ENCODE results near the gene HOXA13. TPM values are rescaled to one million over a fixed set of nuclear protein-coding genes. Genes with fewer than 3 reads are reported as not detected.

The HOXA13 gene
- polyA plus RNA-seq, 1 donor (not counting 4 experiments of a cell fraction or from before 2014, with no cell fraction given), result not detected

GRCh38 chr7:27144781-27145164, 55.1 kb downstream of the HOXA13 start:
- no peak for TF ChIP-seq EZH2 (IDR thresholded peaks at IDR 0.05; ENCODE audit: low read length)
- TF ChIP-seq, protein P1, sequence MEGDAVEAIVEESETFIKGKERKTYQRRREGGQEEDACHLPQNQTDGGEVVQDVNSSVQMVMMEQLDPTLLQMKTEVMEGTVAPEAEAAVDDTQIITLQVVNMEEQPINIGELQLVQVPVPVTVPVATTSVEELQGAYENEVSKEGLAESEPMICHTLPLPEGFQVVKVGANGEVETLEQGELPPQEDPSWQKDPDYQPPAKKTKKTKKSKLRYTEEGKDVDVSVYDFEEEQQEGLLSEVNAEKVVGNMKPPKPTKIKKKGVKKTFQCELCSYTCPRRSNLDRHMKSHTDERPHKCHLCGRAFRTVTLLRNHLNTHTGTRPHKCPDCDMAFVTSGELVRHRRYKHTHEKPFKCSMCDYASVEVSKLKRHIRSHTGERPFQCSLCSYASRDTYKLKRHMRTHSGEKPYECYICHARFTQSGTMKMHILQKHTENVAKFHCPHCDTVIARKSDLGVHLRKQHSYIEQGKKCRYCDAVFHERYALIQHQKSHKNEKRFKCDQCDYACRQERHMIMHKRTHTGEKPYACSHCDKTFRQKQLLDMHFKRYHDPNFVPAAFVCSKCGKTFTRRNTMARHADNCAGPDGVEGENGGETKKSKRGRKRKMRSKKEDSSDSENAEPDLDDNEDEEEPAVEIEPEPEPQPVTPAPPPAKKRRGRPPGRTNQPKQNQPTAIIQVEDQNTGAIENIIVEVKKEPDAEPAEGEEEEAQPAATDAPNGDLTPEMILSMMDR (optimal IDR thresholded peaks at IDR 0.05 in 1 of 3, IDR thresholded peaks at IDR 0.05 in 1 of 3, conservative IDR thresholded peaks at IDR 0.05 in 1 of 3; ENCODE audit: extremely low read depth in 1 of 3, insufficient read depth in 2 of 3, low read length in 3 of 3), result no peak
- FAIRE-seq (no peak), DNase-seq (ENCODE audit: low read depth, low spot score) (no peak)
- no peaks in the 10 kb centered on the region for H3K9me3 ChIP-seq (ENCODE audit: control insufficient read depth, low read depth, low read length)
- H3K4me2 ChIP-seq (ENCODE audit: control insufficient read depth, extremely low read depth, insufficient read depth, low read depth, low read length), result peak overlapping the region; percentile 94
- dilution Hi-C loops (cut with MboI; ENCODE audit: extremely low pct_ligation_motif_present, low sequenced_read_pairs), result no loop called here
- peaks cover 89% of the 10 kb centered on the region for H3K79me2 ChIP-seq (ENCODE audit: control insufficient read depth, insufficient read depth, low read length)
- H3K4me3 ChIP-seq (ENCODE audit: control insufficient read depth in 2 of 3, extremely low read depth in 1 of 3, insufficient read depth in 2 of 3, low read depth in 1 of 3, low read length in 3 of 3), result peak overlapping the region in 2 of 3 experiments; percentile 65 to 71
- peaks cover 55% of the 10 kb centered on the region for H3K4me1 ChIP-seq (ENCODE audit: control insufficient read depth, extremely low read depth, insufficient read depth, low read length)
- H4K20me1 ChIP-seq (ENCODE audit: control insufficient read depth, extremely low read depth, insufficient read depth, low read length), result no peaks in the 10 kb centered on the region
- H3K36me3 ChIP-seq (ENCODE audit: control insufficient read depth in 2 of 2, extremely low read depth in 1 of 2, insufficient read depth in 2 of 2, low read length in 2 of 2), result peaks cover 3 to 7% of the 10 kb centered on the region in 2 experiments
- no peak overlapping the region for H2AFZ ChIP-seq (ENCODE audit: control insufficient read depth, low read length)
- peak overlapping the region; percentile 93 for H3K9ac ChIP-seq (ENCODE audit: control insufficient read depth, extremely low read depth, insufficient read depth, low read length)
- no peaks in the 10 kb centered on the region for H3K27me3 ChIP-seq (ENCODE audit: control insufficient read depth, extremely low read depth, insufficient read depth, low read length)
- H3K27ac ChIP-seq (ENCODE audit: control insufficient read depth, insufficient read depth, low read length), result peak overlapping the region; percentile 77
- H3K9me1 ChIP-seq (ENCODE audit: control insufficient read depth, extremely low read depth, insufficient read depth, low read length), result no peaks in the 10 kb centered on the region

Small RNAs within 50 kb of the gene (small RNA-seq; reads per million reads assigned to genes)
- gene AC004080.5 (ENCODE audit: insufficient read length in 3 of 3, low read depth in 3 of 3, low replicate concordance in 1 of 3), result 0 reads per million in 3 experiments
- 0 reads per million in 3 experiments for gene RF02140 (ENCODE audit: insufficient read length in 3 of 3, low read depth in 3 of 3, low replicate concordance in 1 of 3)
- gene RF02141 (ENCODE audit: insufficient read length in 3 of 3, low read depth in 3 of 3, low replicate concordance in 1 of 3), result 0 reads per million in 3 experiments

Other genes starting within 250 kb of the HOXA13 start
- 5.2 to 12.5 TPM (median 11.9 TPM) in 3 replicates for gene HOXA1, start 104.1 kb downstream of the HOXA13 start, polyA plus RNA-seq
- 0.22 to 1.1 TPM (median 0.71 TPM) in 3 replicates for gene HOXA2, start 97.4 kb downstream of the HOXA13 start, polyA plus RNA-seq
- gene HOXA4, start 69.3 kb downstream of the HOXA13 start, polyA plus RNA-seq, result 0.40 to 1.8 TPM (median 1.5 TPM) in 3 replicates
- gene HOXA5, start 56.4 kb downstream of the HOXA13 start, polyA plus RNA-seq, result 3.3 to 7.1 TPM (median 4.5 TPM) in 3 replicates
- 0.52 to 0.72 TPM (median 0.54 TPM) in 3 replicates for gene HOXA6, start 52.3 kb downstream of the HOXA13 start, polyA plus RNA-seq
- 0.17 to 0.84 TPM (median 0.58 TPM) in 3 replicates for gene HOXA3, start 47.5 kb downstream of the HOXA13 start, polyA plus RNA-seq
- gene HOXA7, start 43.4 kb downstream of the HOXA13 start, polyA plus RNA-seq, result 3.8 to 13.5 TPM (median 8.1 TPM) in 3 replicates
- gene HOXA9, start 34.6 kb downstream of the HOXA13 start, polyA plus RNA-seq, result 9.0 to 40.5 TPM (median 28.1 TPM) in 3 replicates
- gene HOXA10, start 25.8 kb downstream of the HOXA13 start, polyA plus RNA-seq, result 1.6 to 4.5 TPM (median 2.4 TPM) in 3 replicates
- 0.07 to 0.18 TPM (median 0.14 TPM) in 3 replicates for gene HOXA11, start 14.9 kb downstream of the HOXA13 start, polyA plus RNA-seq
- not detected in 3 replicates for gene EVX1, start 42.7 kb upstream of the HOXA13 start, polyA plus RNA-seq

All from keratinocyte (primary cell).